CD14-positive monocyte (primary cell): ENCODE data around the gene PTEN. TPM values are rescaled to one million over a fixed set of nuclear protein-coding genes. Genes with fewer than 3 reads are reported as not detected.
A peak's percentile ranks its signal among the peaks of the same experiment; 100 is the strongest.

Experiments used
- DNase-seq, 3 donors: peaks; one replicate each; pipeline ENCODE4 v3.0.0-alpha.2; 2011 to 2022
- H2AFZ ChIP-seq: 2 replicates; pipeline ENCODE4 v1.6.0; 2012; ENCODE audit warnings: mild to moderate bottlenecking, low read depth, low read length, inconsistent platforms; ENCODE audit not compliant: insufficient read depth, poor library complexity, severe bottlenecking
- H3K27ac ChIP-seq, 2 donors: 1 replicate in 1 of 2; 2 replicates in 1 of 2; pipeline ENCODE4 v1.5.1; 2012 to 2013; ENCODE audit warnings: low read length in 2 of 2, control low read depth in 1 of 2, inconsistent platforms in 1 of 2, low read depth in 1 of 2, mild to moderate bottlenecking in 1 of 2
- H3K27me3 ChIP-seq, 2 donors: one replicate each; pipeline versions ENCODE4 v1.6.0 to v1.6.1; 2011 to 2013; ENCODE audit warnings: low read length in 2 of 2; ENCODE audit not compliant: control insufficient read depth in 2 of 2, insufficient read depth in 2 of 2
- H3K36me3 ChIP-seq, 2 donors: replicated peaks in 1 of 2; 1 replicate in 1 of 2; 2 replicates in 1 of 2; pipeline versions ENCODE4 v1.5.1 to v1.6.1; 2012 to 2013; ENCODE audit warnings: low read length in 2 of 2, control low read depth in 1 of 2, inconsistent platforms in 1 of 2, mild to moderate bottlenecking in 1 of 2; ENCODE audit not compliant: insufficient read depth in 2 of 2, control insufficient read depth in 1 of 2
- H3K4me1 ChIP-seq, 2 donors: 1 replicate in 1 of 2; 2 replicates in 1 of 2; pipeline versions ENCODE4 v1.5.1 to v1.6.1; 2012 to 2013; ENCODE audit warnings: low read length in 2 of 2, control low read depth in 1 of 2, inconsistent platforms in 1 of 2, mild to moderate bottlenecking in 1 of 2, moderate library complexity in 1 of 2; ENCODE audit not compliant: insufficient read depth in 2 of 2, control insufficient read depth in 1 of 2
- H3K4me2 ChIP-seq: replicated peaks from 2 replicates; pipeline ENCODE3; 2012; ENCODE audit warnings: low read length, moderate library complexity, mild to moderate bottlenecking; ENCODE audit not compliant: poor library complexity, severe bottlenecking; ENCODE audit errors: extremely low read depth
- H3K4me3 ChIP-seq, 3 experiments: fragments of 200-600 bp in 1 of 3; sonication (generic) in 1 of 3; replicated peaks in 1 of 3; 1 replicate in 2 of 3; 2 replicates in 1 of 3; pipeline ENCODE4 v1.5.1; 2011 to 2013; ENCODE audit warnings: low read length in 3 of 3, mild to moderate bottlenecking in 3 of 3, control low read depth in 2 of 3, low read depth in 2 of 3, inconsistent platforms in 1 of 3, moderate library complexity in 1 of 3
- H3K79me2 ChIP-seq: 2 replicates; pipeline ENCODE4 v1.6.0; 2012; ENCODE audit warnings: mild to moderate bottlenecking, control low read depth, inconsistent platforms, low read length, moderate library complexity; ENCODE audit not compliant: insufficient read depth
- H3K9ac ChIP-seq: 2 replicates; pipeline ENCODE4 v1.6.0; 2017; ENCODE audit warnings: low read length, mild to moderate bottlenecking; ENCODE audit not compliant: insufficient read depth, poor library complexity, severe bottlenecking
- H3K9me3 ChIP-seq, 2 donors: replicated peaks in 1 of 2; 1 replicate in 1 of 2; 2 replicates in 1 of 2; pipeline versions ENCODE4 v1.5.1 to v1.6.1; 2012 to 2013; ENCODE audit warnings: low read length in 2 of 2, control low read depth in 1 of 2; ENCODE audit not compliant: control insufficient read depth in 1 of 2, insufficient read depth in 1 of 2
- H4K20me1 ChIP-seq: 2 replicates; pipeline ENCODE4 v1.6.0; 2012; ENCODE audit warnings: mild to moderate bottlenecking, low read length, control low read depth, moderate library complexity; ENCODE audit not compliant: insufficient read depth
- H3K27ac Mint-ChIP-seq, 7 donors: one replicate each; pipeline ENCODE4 v1.8.0; 2020; ENCODE audit warnings: mild to moderate bottlenecking in 7 of 7, mixed read lengths in 7 of 7, moderate library complexity in 6 of 7, inconsistent platforms in 2 of 7
- H3K27me3 Mint-ChIP-seq, 3 donors: one replicate each; pipeline ENCODE4 v1.8.0; 2021 to 2022; ENCODE audit warnings: low read depth in 3 of 3, mild to moderate bottlenecking in 3 of 3, mixed read lengths in 3 of 3, moderate library complexity in 3 of 3, inconsistent platforms in 1 of 3
- H3K36me3 Mint-ChIP-seq, 2 donors: one replicate each; pipeline ENCODE4 v1.8.0; 2020; ENCODE audit warnings: mixed read lengths in 2 of 2, inconsistent platforms in 1 of 2, mild to moderate bottlenecking in 1 of 2
- H3K4me1 Mint-ChIP-seq: one replicate; pipeline ENCODE4 v1.8.0; 2020; ENCODE audit warnings: mild to moderate bottlenecking, mixed read lengths
- H3K4me3 Mint-ChIP-seq, 2 donors: one replicate each; pipeline ENCODE4 v1.8.0; 2020; ENCODE audit warnings: mild to moderate bottlenecking in 2 of 2, mixed read lengths in 2 of 2, moderate library complexity in 1 of 2
- H3K9me3 Mint-ChIP-seq, 7 donors: one replicate each; pipeline ENCODE4 v1.8.0; 2020 to 2022; ENCODE audit warnings: mixed read lengths in 7 of 7, mild to moderate bottlenecking in 6 of 7, moderate library complexity in 6 of 7, inconsistent platforms in 2 of 7
- CTCF ChIP-seq: fragments of 200-600 bp; IDR thresholded peaks from one replicate; pipeline ENCODE4 v1.8.0; 2022; ENCODE audit warnings: antibody characterized with exemption, mild to moderate bottlenecking
- WGBS: methylation state at CpG from one replicate; pipeline ENCODE4 v1.1.5; 2013; ENCODE audit warnings: missing lambda C conversion rate; ENCODE audit not compliant: insufficient coverage; 5-methylcytosine and 5-hydroxymethylcytosine counted together
- intact Hi-C, 2 donors: fragments of 100-400 bp; cut with micrococcal nuclease; formaldehyde crosslinking; loops; one replicate each; pipeline versions ENCODE4 v1.15.0 to v1.15.1; 2023
- polyA plus RNA-seq, 3 donors: library from polyadenylated mRNA; depleted of rRNA in 1 of 3; unstranded in 2 of 3; stranded (reverse) in 1 of 3; fragments of 300-500 nt in 2 of 3; fragments of >200 nt in 1 of 3; fragmentation: Illumina TruSeq in 2 of 3; gene quantifications; 1 replicate in 2 of 3; 2 replicates in 1 of 3; pipeline ENCODE4 v1.2.3, GENCODE V29; 2012 to 2021

Gene PTEN
- polyA plus RNA-seq, 3 donors = 30.5 to 57.6 (median 37.7) TPM

GRCh38 chr10:87930141-87930540, 66.7 kb downstream of the PTEN start:
- intact Hi-C loops = no loop called here
- Histone ChIP-seq H3K79me2 (peaks cover 98% of the 10 kb centered on the region), H3K9me3 (no peaks in the 10 kb centered on the region), H3K9ac (no peak overlapping the region), H3K27me3 (no peaks in the 10 kb centered on the region), H3K4me2 (no peak overlapping the region), H4K20me1 (peaks cover 98% of the 10 kb centered on the region), H3K4me3 (no peak overlapping the region), H2AFZ (no peak overlapping the region), H3K27ac (no peak overlapping the region), H3K4me1 (peaks cover 12 to 27% of the 10 kb centered on the region in 2 donors), H3K36me3 (peaks cover 34 to 65% of the 10 kb centered on the region in 2 donors)
- WGBS = no CpG with 5 or more reads among the region's 1 CpG
- TF ChIP-seq CTCF = no peak
- Mint-ChIP-seq H3K27me3 (no peaks in the 10 kb centered on the region), H3K4me3 (no peak overlapping the region), H3K4me1 (peaks cover 48% of the 10 kb centered on the region), H3K27ac (no peak overlapping the region), H3K36me3 (peaks cover 44 to 45% of the 10 kb centered on the region in 2 donors), H3K9me3 (no peaks in the 10 kb centered on the region)
- no peak for DNase-seq

GRCh38 chr10:87930934-87931835, 67.8 kb downstream of the PTEN start:
- Histone ChIP-seq H3K4me1 (peaks cover 12 to 25% of the 10 kb centered on the region in 2 donors), H3K27me3 (no peaks in the 10 kb centered on the region), H3K4me3 (no peak overlapping the region), H4K20me1 (peaks cover 98% of the 10 kb centered on the region), H3K9me3 (no peaks in the 10 kb centered on the region), H3K36me3 (peaks cover 41 to 67% of the 10 kb centered on the region in 2 donors), H3K79me2 (peaks cover 98% of the 10 kb centered on the region), H3K9ac (no peak overlapping the region), H3K27ac (peak overlapping the region in 1 of 2 donors; percentile 43), H2AFZ (no peak overlapping the region), H3K4me2 (no peak overlapping the region)
- Mint-ChIP-seq H3K4me1 (peaks cover 41% of the 10 kb centered on the region), H3K27me3 (no peaks in the 10 kb centered on the region), H3K36me3 (peaks cover 44 to 50% of the 10 kb centered on the region in 2 donors), H3K9me3 (no peaks in the 10 kb centered on the region), H3K27ac (peak overlapping the region in 2 of 7 donors; percentile 57 to 66), H3K4me3 (no peak overlapping the region)
- WGBS = no CpG with 5 or more reads among the region's 4 CpGs
- no peak for TF ChIP-seq CTCF
- DNase-seq = no peak
- intact Hi-C loops = no loop called here
